NCI-H2171 (cell line): ENCODE data around the gene SLC39A2.

ENCODE experiments used
- DNase-seq: peaks from one replicate; lab custom pipeline; 2025; lab: John Stamatoyannopoulos, UW

The SLC39A2 gene

DNA sequence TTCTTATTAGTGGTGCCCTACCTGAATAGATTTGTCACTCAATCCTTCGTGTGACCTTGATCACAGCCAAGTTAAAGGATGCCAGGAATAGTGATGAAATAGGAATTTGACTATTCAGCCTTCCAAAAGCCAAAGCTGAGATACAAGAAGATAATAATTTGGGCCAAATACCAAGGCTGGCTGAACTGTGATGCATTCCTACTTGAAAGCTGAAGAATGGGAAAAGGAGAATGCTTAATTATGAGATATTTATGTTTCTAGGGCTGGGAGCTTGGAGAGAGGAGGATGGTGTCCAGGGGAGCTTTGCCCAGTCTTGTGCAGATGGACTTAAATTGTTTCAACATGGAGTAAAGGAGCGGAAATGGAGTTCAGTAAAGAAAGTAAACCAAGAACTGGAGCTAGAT, 48.3 kb downstream of the SLC39A2 start:
- DNase-seq = no peak

DNA sequence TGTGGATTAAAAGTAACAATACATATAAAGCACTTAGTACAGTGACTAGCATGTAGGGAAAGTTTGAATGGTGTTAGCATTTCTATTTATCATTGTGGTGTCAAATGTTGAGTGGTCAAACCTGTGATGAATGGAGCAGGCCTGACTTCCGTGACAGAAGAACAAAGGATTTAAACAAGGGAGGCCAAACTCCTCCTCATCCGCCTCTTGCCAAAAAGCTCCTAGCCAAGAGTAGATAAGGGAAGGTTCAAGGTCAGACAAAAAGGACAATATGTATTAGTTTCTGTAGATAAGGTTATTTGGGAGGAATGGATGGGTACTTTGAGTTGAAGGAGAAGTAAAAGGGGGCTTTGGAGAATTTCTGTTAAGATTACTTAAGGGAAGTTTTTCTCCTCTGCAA, 49.5 kb downstream of the SLC39A2 start:
- no peak for DNase-seq

DNA sequence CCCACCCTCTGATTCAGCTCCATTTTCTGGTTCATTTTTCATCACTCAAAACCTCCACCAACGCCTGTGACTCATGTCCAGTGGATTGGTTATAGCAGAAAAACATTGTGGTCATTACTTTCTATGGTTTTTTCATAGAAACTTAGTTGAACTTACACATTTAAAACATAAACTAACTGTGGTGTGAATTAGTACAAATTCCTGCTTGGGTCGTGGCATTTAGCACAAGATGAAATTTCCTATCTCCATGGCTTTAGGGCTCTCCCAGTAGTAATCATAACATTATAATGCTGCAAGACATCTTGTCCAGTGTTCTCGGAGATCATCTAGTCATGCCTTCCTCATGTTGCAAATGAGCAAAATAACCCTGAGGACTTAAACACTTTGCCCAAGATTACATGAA, 50.2 kb downstream of the SLC39A2 start:
- no peak for DNase-seq

DNA sequence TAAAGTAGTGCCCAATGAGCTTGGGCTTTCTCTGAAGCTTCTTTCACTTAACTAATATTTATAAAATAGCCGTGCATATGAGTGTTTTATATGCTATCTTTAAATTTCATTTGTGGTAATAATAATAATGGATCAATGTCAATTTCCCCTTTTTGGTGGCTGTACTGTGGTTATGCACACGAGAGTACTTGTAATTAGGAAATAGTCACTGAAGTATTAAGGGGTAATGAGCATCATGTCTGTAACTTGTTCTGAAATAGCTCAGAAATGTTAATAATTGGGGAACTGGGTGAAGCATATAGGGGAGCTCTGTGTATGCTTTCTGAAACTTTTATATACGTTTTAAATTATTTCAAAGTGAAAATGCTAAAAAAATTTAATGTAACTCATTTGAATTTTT, 51.5 kb downstream of the SLC39A2 start:
- DNase-seq = no peak
